K562 (cell line): Measurements from ENCODE around the gene PLD3. TPM values are rescaled to one million over a fixed set of nuclear protein-coding genes. Genes with fewer than 3 reads are reported as not detected.
A peak's percentile ranks its signal among the peaks of the same experiment; 100 is the strongest.

Experiments
- ATAC-seq: fragments of 200-7000 bp; cut with Tn5 transposase; 3 replicates; pipeline ENCODE4 v1.9.1; 2020; ENCODE audit warnings: moderate library complexity
- BruUV-seq: library from RNA; stranded (reverse); fragments of 400-500 nt; replicated peaks from 2 replicates; lab custom pipeline; 2021; lab: Mats Ljungman, UMichigan
- CTCF ChIA-PET: fragments of 300-600 bp; formaldehyde crosslinking; extraction: SDS; loops from one replicate; lab custom pipeline; 2021; ENCODE audit warnings: low intra/inter-chr PET ratio; lab: Yijun Ruan, JAX
- POLR2A ChIA-PET: fragments of 300-600, 350-650 bp; sonication (Branson Sonifier 250); formaldehyde crosslinking; extraction: SDS; loops from one replicate; lab custom pipeline; 2021; ENCODE audit warnings: antibody characterized with exemption, inconsistent platforms; lab: Yijun Ruan, JAX
- DNase-seq, 4 experiments: peaks; one replicate each; pipeline versions ENCODE4 v3.0.0 to v3.0.0-alpha.2; 2011 to 2018; ENCODE audit warnings: low spot score in 3 of 4, mixed read lengths in 3 of 4; ENCODE audit errors: extremely low read depth in 1 of 4
- FAIRE-seq: peaks from 2 replicates; lab custom pipeline; 2011; peaks lifted over from hg19 to GRCh38; lab: Jason Lieb, UNC
- H2AFZ ChIP-seq: 2 replicates; pipeline ENCODE4 v1.6.0; 2011; ENCODE audit warnings: low read depth, low read length, control low read depth, inconsistent platforms
- H3K27ac ChIP-seq: fragments of 200-600 bp; 3 replicates; pipeline ENCODE4 v1.8.0; 2011; ENCODE audit warnings: low read depth, mild to moderate bottlenecking, control low read depth, inconsistent platforms, low read length, moderate library complexity, mixed read lengths; ENCODE audit errors: extremely low read depth
- H3K27me3 ChIP-seq, 2 experiments: fragments of 300-600 bp in 1 of 2; 2 replicates in 1 of 2; 3 replicates in 1 of 2; pipeline versions ENCODE4 v1.6.0 to v1.8.0; 2011; ENCODE audit warnings: inconsistent platforms in 2 of 2, low read length in 2 of 2, mild to moderate bottlenecking in 1 of 2, mixed read lengths in 1 of 2, moderate library complexity in 1 of 2; ENCODE audit not compliant: control insufficient read depth in 2 of 2, insufficient read depth in 2 of 2
- H3K36me3 ChIP-seq: fragments of 300-600 bp; 3 replicates; pipeline ENCODE4 v1.8.0; 2011; ENCODE audit warnings: mild to moderate bottlenecking, low read length, inconsistent platforms; ENCODE audit not compliant: control insufficient read depth, insufficient read depth
- H3K4me1 ChIP-seq, 2 experiments: fragments of 200-600 bp in 1 of 2; replicated peaks in 1 of 2; 2 replicates in 1 of 2; 3 replicates in 1 of 2; pipeline versions ENCODE4 v1.5.1 to v1.8.0; 2011; ENCODE audit warnings: inconsistent platforms in 2 of 2, low read length in 2 of 2, mild to moderate bottlenecking in 1 of 2, mixed read lengths in 1 of 2, moderate library complexity in 1 of 2; ENCODE audit not compliant: control insufficient read depth in 2 of 2, insufficient read depth in 2 of 2
- H3K4me2 ChIP-seq: 2 replicates; pipeline ENCODE4 v1.6.1; 2011; ENCODE audit warnings: low read length, control low read depth, inconsistent platforms, mixed read lengths; ENCODE audit not compliant: insufficient read depth
- H3K4me3 ChIP-seq: fragments of 200-600 bp; sonication (generic), shearing (Covaris generic); 2 replicates; pipeline ENCODE4 v1.5.1; 2016; ENCODE audit warnings: control low read depth, inconsistent platforms
- H3K79me2 ChIP-seq: fragments of 200-600 bp; 3 replicates; pipeline ENCODE4 v1.8.0; 2011; ENCODE audit warnings: low read length, inconsistent platforms; ENCODE audit not compliant: control insufficient read depth, insufficient read depth
- H3K9ac ChIP-seq, 2 experiments: 2 replicates each; pipeline versions ENCODE4 v1.6.0 to v1.6.1; 2011; ENCODE audit warnings: low read depth in 2 of 2, low read length in 2 of 2, control low read depth in 1 of 2, inconsistent platforms in 1 of 2, mild to moderate bottlenecking in 1 of 2, mixed read lengths in 1 of 2; ENCODE audit not compliant: insufficient read depth in 1 of 2
- H3K9me1 ChIP-seq: one replicate; pipeline ENCODE4 v1.6.0; 2011; ENCODE audit warnings: inconsistent platforms, mild to moderate bottlenecking, low read length, moderate library complexity; ENCODE audit not compliant: control insufficient read depth, insufficient read depth
- H3K9me3 ChIP-seq: replicated peaks from 2 replicates; pipeline ENCODE4 v1.5.1; 2011; ENCODE audit warnings: low read depth, low read length, inconsistent platforms; ENCODE audit not compliant: control insufficient read depth, insufficient read depth
- H4K20me1 ChIP-seq: replicated peaks from 2 replicates; pipeline ENCODE4 v1.6.1; 2011; ENCODE audit warnings: low read length, inconsistent platforms, mixed read lengths; ENCODE audit not compliant: control insufficient read depth, insufficient read depth
- ATF2 ChIP-seq: sonication (generic); formaldehyde crosslinking; IDR thresholded peaks from 2 replicates; pipeline ENCODE4 v1.8.1; 2022; ENCODE audit warnings: missing genetic modification reagents
- GATA2 ChIP-seq: sonication (generic); formaldehyde crosslinking; IDR thresholded peaks from 2 replicates; pipeline ENCODE4 v1.4.0; 2020; ENCODE audit warnings: mild to moderate bottlenecking, missing genetic modification reagents
- NBN ChIP-seq: fragments of 450-650 bp; IDR thresholded peaks from 2 replicates; pipeline ENCODE4 v1.6.1; 2016; ENCODE audit warnings: low read depth, mild to moderate bottlenecking
- WGBS: fragments of 100-300 bp; shearing (Covaris generic); methylation state at CpG from one replicate; pipeline ENCODE4 v1.1.6; 2016; ENCODE audit warnings: low coverage, mixed read lengths; ENCODE audit not compliant: insufficient coverage; ENCODE audit errors: missing lambda C conversion rate; 5-methylcytosine and 5-hydroxymethylcytosine counted together
- in situ Hi-C: fragments of 300-500 bp; cut with MboI; formaldehyde crosslinking; loops from 4 replicates; pipeline ENCODE4 v1.15.0; 2018; ENCODE audit warnings: inconsistent platforms, mixed read lengths
- intact Hi-C: fragments of 100-400 bp; cut with micrococcal nuclease; formaldehyde crosslinking; loops from 2 replicates; pipeline ENCODE4 v1.14.2; 2022
- polyA plus RNA-seq, 8 experiments: library from polyadenylated mRNA; depleted of rRNA in 4 of 8; stranded (reverse) in 5 of 8; unstranded in 3 of 8; fragments of >200 nt; fragmentation: Nextera tagmentation in 2 of 8; fragmentation: Illumina TruSeq in 1 of 8; extraction: Ambion mirVana in 2 of 8; extraction: Trizol in 1 of 8; gene quantifications; 2 replicates each; pipeline versions ENCODE4 v1.2.1 to v1.2.3, GENCODE V29; 2011 to 2014; ENCODE audit warnings: inconsistent platforms in 1 of 8, missing spikeins in 1 of 8
- total RNA-seq, 7 experiments: library from RNA; depleted of rRNA in 6 of 7; stranded (reverse); fragments of >200 nt in 6 of 7; fragmentation: Illumina TruSeq in 2 of 7; extraction: Trizol in 2 of 7; gene quantifications; 2 replicates each; pipeline versions ENCODE4 v1.2.1 to v1.2.3, GENCODE V29; 2011 to 2021; ENCODE audit warnings: low replicate concordance in 1 of 7

PLD3 gene
- total and polyA plus RNA-seq, 9 of the 15 experiments (the other 6 are each of a cell fraction or from before 2014, with no cell fraction given) = 2.3 to 128 (median 72.7) TPM

- no peak for ATAC-seq
- peaks cover 0 to 15% of the 10 kb centered on the region in 2 experiments; a peak in 3 of 5 replicates for H3K27me3 ChIP-seq
- ChIA-PET CTCF (no interaction called here), POLR2A (no interaction called here)
- no peak within 1 kb of the TSS for H2AFZ ChIP-seq
- 54% methylated on average over 10 of the region's 10 CpGs for WGBS
- H3K4me2 ChIP-seq = no peak within 1 kb of the TSS
- H3K4me3 ChIP-seq = no peak within 1 kb of the TSS
- TF ChIP-seq ATF2 (CRISPR knock-in tag) = no peak
- TF ChIP-seq NBN = no peak
- no peak for TF ChIP-seq GATA2 (CRISPR knock-in tag)
- no peaks in the 10 kb centered on the region for H3K79me2 ChIP-seq
- H3K4me1 ChIP-seq = peaks cover 6 to 30% of the 10 kb centered on the region in 2 experiments; a peak in 3 of 5 replicates
- peak within 1 kb of the TSS in 1 of 2 experiments; percentile 52; a peak in 2 of 4 replicates for H3K9ac ChIP-seq
- H3K9me3 ChIP-seq = no peaks in the 10 kb centered on the region
- H3K36me3 ChIP-seq = no peaks in the 10 kb centered on the region
- in situ Hi-C loops (no loop called here), intact Hi-C loops (no loop called here)
- H4K20me1 ChIP-seq = no peaks in the 10 kb centered on the region
- H3K27ac ChIP-seq = no peak within 1 kb of the TSS
- no peak for FAIRE-seq
- no peaks in the 10 kb centered on the region for H3K9me1 ChIP-seq
- DNase-seq = no peak
- BruUV-seq = no TSS peak
Observed at GRCh38 chr19:40390084-40390742, 41.7 kb downstream of the PLD3 start, which contains the start of gene HIPK4. HIPK4 (minus strand) TSS chr19:40390181; CDS start chr19:40389902, 279 bp downstream.
